GM19043 (cell line): ENCODE results near the gene STAT5B.
"Not testable (repeated sequence)": the region's sequence is repeated elsewhere in the genome, so short reads cannot be mapped to it uniquely, and the experiment has no call there.

ENCODE experiments used
- ATAC-seq: cut with Tn5 transposase; IDR thresholded peaks from one replicate; pipeline ENCODE4 v1.9.1; 2021; ENCODE audit warnings: low read depth; ENCODE audit not compliant: unreplicated experiment

STAT5B gene

DNA sequence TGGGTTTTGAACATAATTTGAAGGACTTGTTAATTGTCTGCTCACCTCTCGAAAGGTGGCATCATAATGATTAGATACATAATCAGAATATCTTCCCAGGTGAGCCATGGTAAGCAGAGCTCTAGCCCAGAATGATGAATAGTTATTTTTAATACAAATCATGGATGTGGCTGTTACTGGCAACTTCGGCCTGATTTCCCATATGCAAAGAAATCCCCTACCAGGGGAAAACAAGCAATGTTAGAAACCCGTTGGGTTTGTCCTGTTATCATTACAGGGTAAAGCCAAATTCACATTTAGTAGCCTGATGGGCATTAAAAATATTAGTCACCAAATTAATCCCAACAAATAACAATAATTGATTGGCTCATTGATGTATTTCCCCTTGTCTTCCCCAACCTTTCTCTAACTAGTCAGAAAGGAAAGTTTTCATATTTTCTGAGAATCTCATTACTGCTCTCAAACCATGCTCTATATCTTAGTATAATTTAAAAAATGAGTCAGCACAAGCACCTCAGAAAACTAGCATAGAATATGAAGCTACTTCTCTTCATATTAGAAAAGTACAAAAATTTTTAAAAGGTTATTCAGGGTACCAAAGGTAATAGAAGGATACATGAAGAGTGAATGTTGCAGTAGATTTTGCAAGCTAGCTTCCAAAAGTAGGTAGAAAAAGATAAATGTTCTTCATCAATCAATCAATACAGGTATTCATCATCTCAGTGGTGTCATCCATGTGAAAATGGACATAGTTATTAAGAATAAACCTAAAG is 5.0 kb downstream of the STAT5B start:
- no peak for ATAC-seq

- no peak for ATAC-seq
These were observed 5.6 kb downstream of the STAT5B start for GRCh38 chr17:42270596-42270995.

DNA sequence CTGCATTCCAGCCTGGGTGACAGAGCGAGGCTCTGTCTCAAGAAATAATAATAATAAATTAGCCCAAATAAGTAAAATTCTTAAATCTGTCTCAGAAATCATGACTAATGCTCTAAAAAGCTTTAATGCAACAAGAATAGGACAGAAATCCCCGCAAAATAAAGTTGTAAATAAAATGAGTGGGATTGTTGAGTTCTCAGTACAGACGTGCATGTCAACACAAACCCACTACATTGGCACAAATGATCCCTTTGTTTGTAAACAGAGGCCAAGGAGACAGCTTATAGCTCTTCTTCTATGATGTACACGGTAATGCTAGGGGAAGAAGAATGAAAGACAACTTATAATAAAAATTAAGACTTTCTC is 6.0 kb downstream of the STAT5B start:
- no peak for ATAC-seq

DNA sequence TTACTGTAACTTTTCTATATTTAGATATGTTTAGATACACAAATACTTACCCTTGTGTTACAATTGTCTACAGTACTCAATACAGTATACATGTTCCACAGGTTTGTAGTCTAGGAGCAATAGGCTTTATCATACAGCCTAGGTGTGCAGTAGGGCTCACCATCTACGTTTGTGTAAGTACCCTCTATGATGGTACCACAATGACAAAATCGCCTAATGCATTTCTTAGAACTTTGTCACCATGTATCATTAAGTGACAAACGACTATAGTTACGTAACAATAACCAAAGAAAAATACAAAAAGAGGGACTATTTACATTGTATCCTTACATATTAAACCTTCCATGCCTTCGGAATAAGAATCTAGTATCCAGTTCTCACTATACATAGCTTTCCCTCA is 8.0 kb downstream of the STAT5B start:
- no peak for ATAC-seq

DNA sequence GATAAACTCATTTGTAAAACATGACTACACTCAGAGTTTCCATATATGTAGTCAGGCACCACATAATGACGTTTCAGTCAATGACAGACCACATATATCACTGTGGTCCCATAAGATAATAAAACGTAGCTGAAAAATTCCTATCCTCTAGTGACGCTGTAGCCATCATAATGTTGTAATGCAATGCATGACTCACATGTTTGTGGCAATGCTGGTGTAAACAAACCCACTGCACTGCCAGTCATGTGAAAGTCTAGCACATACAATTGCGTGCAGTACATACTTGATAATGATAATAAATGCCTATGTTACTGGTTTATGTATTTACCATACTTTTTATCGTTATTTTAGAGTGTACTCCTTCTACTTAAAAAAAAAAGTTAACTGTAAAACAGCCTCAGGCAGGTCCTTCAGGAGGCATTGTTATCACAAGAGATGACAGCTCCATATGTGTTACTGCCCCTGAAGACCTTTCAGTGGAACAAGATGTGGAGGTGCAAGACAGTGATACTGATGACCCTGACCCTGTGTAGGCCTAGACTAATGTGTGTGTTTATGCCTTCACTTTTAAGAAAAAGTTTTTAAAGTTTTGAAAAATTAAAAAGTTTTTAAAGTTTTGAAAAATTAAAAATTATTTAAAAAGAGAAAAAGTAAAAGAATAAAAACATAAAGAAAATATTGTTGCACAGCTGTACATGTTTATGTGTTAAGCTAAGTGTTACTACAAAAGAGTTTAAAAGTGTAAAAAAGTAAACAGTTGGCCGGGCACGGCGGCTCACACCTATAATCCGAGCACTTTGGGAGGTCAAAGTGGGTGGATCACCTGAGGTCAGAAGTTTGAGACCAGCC is 9.0 kb downstream of the STAT5B start:
- no peak for ATAC-seq

GRCh38 chr17:42266462-42266861 is 9.7 kb downstream of the STAT5B start:
- ATAC-seq: no peak

- ATAC-seq: not testable (repeated sequence)
These were observed 11.8 kb downstream of the STAT5B start for GRCh38 chr17:42264366-42264765.

DNA sequence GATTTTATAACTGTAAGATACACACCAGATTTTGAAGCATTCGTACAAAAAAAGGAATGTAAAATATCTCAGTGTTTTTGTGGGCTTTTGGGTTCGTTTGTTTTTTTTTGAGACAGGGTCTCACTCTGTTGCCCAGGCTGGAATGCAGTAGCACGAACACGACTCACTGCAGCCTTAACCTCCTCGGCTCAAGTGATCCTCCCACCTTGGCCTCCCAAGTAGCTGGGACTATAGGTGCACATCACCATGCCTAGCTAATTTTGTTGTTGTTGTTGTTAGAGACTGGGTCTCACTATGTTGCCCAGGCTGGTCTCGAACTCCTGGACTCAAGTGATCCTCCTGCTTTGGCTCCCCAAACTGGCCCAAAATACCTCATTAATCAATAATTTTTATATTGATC is 15.9 kb downstream of the STAT5B start:
- no peak for ATAC-seq

- no peak for ATAC-seq
These were observed 20.7 kb downstream of the STAT5B start for GRCh38 chr17:42255445-42255844.

DNA sequence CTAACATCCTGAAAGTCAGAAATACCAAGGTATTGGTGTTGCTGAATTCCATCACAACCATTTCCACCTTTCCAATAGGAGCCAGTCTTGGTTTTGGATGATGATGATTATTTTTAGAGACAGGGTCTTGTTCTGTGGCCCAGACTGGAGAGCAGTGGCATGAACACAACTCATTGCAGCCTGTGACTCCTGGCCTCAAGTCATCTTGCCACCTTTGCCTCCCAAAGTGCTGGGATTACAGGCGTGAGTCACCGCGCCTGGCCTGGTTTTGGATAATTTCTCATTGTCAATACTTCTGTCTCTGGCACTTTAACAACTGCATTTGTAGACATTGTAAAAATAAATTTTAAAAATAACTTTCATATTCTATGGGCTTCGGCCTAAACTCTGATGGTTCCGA is 22.6 kb downstream of the STAT5B start:
- no peak for ATAC-seq

DNA sequence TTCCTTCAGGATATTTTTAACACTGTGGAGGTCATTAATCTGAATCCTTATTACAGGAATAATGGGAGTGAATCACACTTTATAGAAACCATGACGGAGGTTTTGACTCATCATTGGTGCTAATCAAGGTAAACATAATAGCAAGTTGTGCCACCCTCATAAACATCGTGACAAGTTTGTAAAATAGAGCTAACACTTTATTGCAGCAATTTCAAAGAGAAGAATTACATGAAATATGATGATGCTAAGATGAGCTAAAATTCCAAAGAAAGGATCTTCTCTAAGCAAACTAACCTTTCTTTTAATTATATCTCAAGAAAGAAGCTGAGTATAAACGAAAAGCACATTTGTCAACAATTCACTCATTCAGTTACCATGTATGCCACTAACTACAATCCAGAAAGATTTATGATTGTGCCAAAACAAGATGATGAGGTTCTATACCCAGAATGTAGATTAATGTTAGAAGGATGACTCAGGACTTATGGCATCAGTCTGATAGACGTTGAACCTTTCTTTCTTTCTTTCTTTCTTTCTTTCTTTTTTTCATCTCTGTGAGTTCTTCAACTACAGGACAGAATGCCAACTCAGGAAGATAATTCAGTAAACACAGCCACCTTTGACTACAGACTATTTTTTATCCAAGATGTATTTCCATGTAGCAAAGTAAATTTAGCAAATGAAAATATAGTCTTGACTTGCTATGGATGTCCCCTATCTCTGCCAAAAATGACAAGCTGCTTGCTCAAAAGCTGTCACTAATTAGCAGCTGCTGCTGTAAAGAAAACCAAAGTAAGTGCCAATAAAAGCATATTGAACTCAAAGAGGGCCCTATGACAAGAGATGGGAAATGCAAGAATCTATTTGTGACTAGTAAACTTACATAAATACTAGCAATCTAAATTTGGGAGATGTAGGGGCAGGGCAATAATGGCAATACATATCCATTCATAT is 23.3 kb downstream of the STAT5B start:
- no peak for ATAC-seq

GRCh38 chr17:42251115-42251514 is 25.1 kb downstream of the STAT5B start:
- ATAC-seq: no peak

DNA sequence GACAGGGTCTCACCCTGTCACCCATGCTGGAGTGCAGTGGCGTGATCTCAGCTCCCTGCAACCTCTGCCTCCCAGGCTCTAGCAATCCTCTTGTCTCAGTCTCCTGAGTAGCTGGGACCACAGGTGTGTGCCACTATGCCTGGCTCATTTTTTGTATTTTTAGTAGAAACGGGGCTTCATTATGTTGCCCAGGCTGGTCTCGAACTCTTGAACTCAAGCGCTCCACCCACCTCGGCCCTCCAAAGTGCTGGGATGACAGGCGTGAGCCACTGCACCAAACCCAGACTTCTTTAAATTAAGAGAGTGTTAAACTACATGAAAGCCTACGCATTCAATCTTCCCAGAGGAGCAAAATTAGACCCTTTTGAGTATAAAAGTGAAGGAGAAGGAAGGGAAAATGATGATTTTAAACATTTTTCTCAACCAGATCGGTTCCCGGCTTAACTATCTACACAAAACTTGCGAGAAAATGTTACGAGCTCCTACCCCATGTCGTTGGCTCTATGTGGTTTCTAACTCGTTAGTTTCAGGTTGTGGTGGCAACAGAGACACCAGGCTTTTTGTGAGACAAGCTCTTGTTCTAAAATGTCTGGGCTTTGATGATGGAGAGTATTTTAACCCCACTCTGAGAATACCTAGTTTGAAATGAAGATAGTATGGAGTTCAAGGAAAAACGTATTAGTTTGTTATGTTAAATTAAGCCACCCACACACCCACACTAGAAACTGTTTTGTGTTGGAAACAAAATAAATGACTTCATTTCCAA is 26.3 kb downstream of the STAT5B start:
- ATAC-seq: no peak

DNA sequence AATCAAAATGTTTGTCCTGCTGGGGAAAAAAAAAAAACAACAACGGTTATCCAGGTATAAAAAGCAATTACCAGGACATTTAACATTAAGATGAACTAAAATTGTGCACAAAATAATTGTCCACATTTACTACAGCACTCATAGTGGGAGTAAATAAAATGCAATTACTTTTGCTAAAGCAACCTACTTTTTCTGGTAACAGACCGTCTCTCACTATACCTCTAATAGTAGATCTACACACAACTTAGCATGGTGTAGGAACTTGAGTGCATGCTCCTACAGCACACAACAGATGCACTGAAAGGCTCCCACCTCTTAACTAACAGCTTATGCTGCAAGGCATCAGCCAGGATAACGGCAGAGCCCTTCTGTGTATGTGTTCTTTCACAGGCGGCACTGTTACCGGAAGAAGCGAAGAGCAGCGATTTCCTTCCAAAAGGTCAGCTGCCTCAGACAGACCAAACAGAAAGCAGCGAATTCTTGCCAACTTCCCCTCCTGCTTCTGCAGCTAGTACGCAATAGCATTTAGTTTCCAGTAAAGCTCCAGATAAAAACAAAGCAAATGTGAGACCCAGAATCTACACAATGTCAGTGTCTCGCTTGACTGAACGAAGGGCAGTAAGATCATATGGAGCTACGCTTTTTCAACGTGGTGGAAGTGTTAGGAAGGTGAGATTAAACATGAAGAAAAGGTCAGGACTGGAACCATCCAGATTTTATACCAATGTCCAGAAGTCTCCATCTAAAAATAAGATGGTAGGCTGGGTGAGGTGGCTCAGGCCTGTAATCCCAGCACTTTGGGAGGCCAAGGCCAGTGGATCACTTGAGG is 27.6 kb downstream of the STAT5B start:
- ATAC-seq: peak; percentile 79

DNA sequence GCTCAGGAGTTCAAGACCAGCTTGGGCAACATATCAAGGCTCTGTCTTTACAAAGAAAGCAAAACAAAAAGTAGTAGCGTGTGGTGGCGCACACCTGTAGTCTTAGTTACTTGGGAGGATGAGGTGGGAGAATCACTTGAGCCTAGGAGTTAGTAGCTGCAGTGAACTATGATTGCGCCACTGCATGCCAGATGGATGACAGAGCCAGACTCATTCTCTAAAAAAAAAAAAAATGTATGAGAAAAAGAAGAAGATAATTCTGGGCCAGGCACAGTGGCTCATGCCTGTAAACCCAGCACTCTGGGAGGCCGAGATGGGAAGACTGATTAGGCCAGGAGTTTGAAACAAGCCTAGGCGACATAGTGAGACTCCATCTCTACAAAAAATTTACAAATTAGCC is 28.5 kb downstream of the STAT5B start:
- ATAC-seq: no peak

GRCh38 chr17:42246515-42246914 is 29.7 kb downstream of the STAT5B start:
- no peak for ATAC-seq

GRCh38 chr17:42245183-42245582 is 31.0 kb downstream of the STAT5B start:
- ATAC-seq: not testable (repeated sequence)

DNA sequence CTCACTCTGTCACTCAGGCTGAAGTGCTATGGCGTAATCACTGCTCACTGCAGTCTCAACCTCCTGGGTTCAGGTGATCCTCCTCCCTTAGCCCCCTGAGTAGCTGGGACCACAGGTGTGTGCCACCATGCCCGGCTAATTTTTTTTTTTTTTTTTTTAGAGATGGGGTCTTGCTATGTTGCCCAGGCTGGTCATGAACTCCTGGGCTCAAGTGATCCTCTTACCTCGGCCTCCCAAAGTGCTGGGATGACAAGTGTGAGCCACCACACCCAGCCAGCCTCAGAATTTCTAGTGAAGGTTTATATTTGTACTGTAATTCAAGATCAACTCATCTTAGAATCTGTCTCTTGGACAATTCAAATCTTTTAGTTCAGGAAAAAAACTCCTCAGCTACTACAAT is 32.1 kb downstream of the STAT5B start:
- ATAC-seq: not testable (repeated sequence)

DNA sequence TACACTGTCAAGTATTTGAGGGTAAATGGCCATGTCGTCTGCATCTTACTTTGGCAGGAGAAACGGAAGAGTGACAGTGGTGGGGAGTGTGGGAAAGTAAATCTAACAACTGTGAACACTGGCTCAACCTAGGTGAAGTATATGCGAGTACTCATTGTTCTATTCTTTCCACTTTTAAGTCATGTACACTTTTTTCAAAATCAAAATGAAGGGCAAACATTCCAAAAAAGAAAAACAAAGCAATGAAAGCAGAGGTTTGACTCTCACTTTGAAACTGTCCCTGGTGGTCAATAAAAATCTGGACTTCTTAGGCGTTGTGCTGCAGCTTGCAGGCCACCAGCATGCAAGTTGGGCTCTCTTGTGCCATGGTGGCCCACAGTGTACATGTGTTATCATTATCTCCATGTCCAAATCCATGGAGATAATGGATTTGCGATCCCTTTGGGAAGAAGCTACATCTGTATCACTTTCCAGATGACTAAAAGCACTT is 32.7 kb downstream of the STAT5B start:
- ATAC-seq: no peak
